Measurements from ENCODE around the gene PPCS.

DNA sequence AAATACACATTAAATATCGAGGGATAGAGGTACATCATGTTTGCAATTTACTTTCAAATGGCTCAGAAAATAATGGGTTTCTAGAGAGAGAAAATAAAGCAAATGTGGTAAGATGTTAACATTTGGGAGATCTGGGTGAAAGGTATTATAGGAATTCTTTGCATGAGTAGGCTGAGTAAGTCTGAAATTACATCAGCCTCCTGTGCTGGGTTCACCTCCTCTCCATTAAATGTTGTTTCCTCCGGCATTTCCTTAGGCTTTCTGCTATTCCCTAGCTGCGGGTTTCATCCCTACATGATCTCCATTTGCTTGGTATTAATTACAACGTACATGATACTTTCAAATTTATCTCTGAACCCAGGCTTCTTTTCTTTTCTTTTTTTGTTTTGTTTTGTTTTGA, 32.1 kb upstream of the PPCS start:
- TF ChIP-seq TAF1 (IDR thresholded peaks at IDR 0.05; ENCODE audit: low read depth) (no peak), EZH2 (IDR thresholded peaks at IDR 0.05; ENCODE audit: borderline replicate concordance, insufficient read depth, low read length, poor library complexity, severe bottlenecking) (no peak), SMC3 (conservative IDR thresholded peaks at IDR 0.05; ENCODE audit: poor library complexity) (no peak)
- TF ChIP-seq, protein P1, sequence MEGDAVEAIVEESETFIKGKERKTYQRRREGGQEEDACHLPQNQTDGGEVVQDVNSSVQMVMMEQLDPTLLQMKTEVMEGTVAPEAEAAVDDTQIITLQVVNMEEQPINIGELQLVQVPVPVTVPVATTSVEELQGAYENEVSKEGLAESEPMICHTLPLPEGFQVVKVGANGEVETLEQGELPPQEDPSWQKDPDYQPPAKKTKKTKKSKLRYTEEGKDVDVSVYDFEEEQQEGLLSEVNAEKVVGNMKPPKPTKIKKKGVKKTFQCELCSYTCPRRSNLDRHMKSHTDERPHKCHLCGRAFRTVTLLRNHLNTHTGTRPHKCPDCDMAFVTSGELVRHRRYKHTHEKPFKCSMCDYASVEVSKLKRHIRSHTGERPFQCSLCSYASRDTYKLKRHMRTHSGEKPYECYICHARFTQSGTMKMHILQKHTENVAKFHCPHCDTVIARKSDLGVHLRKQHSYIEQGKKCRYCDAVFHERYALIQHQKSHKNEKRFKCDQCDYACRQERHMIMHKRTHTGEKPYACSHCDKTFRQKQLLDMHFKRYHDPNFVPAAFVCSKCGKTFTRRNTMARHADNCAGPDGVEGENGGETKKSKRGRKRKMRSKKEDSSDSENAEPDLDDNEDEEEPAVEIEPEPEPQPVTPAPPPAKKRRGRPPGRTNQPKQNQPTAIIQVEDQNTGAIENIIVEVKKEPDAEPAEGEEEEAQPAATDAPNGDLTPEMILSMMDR (IDR thresholded peaks at IDR 0.05; ENCODE audit: poor library complexity, severe bottlenecking) = no peak
- TF ChIP-seq, protein P2, sequence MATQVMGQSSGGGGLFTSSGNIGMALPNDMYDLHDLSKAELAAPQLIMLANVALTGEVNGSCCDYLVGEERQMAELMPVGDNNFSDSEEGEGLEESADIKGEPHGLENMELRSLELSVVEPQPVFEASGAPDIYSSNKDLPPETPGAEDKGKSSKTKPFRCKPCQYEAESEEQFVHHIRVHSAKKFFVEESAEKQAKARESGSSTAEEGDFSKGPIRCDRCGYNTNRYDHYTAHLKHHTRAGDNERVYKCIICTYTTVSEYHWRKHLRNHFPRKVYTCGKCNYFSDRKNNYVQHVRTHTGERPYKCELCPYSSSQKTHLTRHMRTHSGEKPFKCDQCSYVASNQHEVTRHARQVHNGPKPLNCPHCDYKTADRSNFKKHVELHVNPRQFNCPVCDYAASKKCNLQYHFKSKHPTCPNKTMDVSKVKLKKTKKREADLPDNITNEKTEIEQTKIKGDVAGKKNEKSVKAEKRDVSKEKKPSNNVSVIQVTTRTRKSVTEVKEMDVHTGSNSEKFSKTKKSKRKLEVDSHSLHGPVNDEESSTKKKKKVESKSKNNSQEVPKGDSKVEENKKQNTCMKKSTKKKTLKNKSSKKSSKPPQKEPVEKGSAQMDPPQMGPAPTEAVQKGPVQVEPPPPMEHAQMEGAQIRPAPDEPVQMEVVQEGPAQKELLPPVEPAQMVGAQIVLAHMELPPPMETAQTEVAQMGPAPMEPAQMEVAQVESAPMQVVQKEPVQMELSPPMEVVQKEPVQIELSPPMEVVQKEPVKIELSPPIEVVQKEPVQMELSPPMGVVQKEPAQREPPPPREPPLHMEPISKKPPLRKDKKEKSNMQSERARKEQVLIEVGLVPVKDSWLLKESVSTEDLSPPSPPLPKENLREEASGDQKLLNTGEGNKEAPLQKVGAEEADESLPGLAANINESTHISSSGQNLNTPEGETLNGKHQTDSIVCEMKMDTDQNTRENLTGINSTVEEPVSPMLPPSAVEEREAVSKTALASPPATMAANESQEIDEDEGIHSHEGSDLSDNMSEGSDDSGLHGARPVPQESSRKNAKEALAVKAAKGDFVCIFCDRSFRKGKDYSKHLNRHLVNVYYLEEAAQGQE (IDR thresholded peaks at IDR 0.05; ENCODE audit: borderline replicate concordance) = no peak
